ENCODE results near the gene AHNAK.

AHNAK gene

DNA sequence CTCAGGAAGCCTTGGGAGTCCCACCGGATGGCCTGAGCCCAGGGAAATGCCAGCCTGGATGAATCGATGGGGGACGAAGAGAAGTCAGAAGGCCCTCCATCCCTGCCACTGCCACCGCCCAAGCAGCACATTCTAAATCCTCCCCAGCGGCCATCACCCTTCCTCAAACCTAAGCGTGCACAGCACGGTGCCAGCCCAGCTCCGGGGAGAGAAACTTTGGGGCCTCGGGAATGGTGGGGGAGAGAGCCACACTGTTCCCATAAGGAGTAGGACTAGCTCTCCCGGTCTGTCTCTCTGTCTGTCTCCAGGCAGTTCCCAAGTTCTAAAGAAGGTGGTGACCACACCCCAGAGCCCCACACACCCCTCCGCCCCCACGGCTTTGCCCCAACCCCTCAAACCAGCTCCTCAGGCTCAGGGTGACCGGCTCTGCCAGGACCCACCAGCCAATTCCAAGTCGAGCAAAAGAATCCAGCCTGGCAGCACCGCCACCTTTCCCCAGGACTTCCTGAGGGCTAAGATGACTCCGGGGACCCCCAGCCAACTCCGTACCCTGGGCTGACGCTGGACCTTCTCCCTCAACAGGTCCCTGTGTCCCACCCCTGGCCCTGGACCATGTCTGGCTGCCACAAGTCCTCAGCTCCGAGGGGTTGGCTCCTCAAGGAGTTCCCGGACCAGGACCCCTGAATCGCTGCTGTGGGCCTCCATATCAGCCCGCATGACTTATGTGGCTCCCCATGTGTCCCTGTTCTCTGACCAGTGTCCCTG, 2.7 kb downstream of the AHNAK start:
- TF ChIP-seq TAF1 (IDR thresholded peaks at IDR 0.05; ENCODE audit: borderline replicate concordance, insufficient read depth, low read length) (no peak), POLR2AphosphoS5 (IDR thresholded peaks at IDR 0.05; ENCODE audit: low read depth, low read length) (no peak), REST (IDR thresholded peaks at IDR 0.05; ENCODE audit: insufficient read depth in 1 of 2, low read depth in 2 of 2, low read length in 2 of 2) (no peak), FOXP2 (optimal IDR thresholded peaks at IDR 0.05; ENCODE audit: borderline replicate concordance, extremely low read depth, extremely low read length, insufficient read depth) (no peak), SIN3A (IDR thresholded peaks at IDR 0.05; ENCODE audit: borderline replicate concordance, insufficient read depth, low read length) (no peak)

DNA sequence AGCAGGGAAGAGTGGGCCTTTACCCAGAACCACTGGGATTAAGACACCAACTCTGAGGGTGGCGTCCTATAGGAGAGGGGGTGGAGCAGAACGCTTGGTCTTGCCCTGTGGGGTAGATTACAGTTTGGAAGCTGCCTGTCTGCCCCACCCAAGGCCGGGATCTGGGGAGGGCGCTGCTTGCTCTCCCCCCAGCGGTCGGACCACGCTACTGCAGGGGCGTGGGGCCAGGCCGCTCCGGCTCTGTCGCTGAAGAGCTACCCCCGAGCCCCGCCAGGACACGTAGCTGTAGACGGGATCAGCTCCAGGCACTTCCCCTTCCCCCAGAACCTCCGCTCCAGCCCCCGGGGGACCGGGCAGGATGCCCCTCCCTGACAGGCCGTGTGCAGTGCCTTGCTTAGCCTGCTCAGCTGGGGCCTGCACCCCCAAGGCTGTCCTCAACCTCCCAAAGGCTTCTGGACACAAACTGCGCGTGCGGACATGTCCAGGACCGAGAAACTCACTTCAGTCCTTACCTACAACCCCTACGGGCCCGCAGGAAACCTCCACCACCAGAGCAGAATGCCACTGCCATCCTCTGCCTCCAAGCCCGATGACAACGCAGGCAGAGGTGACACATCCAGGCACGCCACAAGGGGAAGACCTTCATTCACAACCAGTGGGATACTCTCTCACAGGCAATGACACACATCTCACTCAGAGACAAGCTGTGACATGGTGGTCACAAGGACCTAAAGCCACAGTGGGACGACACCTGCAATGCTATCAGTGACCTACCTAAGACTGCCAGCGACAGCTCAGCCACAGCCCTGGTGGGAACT, 3.6 kb downstream of the AHNAK start:
- TF ChIP-seq FOXP2 (optimal IDR thresholded peaks at IDR 0.05; ENCODE audit: borderline replicate concordance, extremely low read depth, extremely low read length, insufficient read depth) (no peak), SIN3A (IDR thresholded peaks at IDR 0.05; ENCODE audit: borderline replicate concordance, insufficient read depth, low read length) (peak; percentile 77; the same call in 1 of the 2 replicates), TAF1 (IDR thresholded peaks at IDR 0.05; ENCODE audit: borderline replicate concordance, insufficient read depth, low read length) (peak; percentile 66; the same call in 1 of the 2 replicates), POLR2AphosphoS5 (IDR thresholded peaks at IDR 0.05; ENCODE audit: low read depth, low read length) (peak; percentile 54; the same call in 1 of the 2 replicates), REST (IDR thresholded peaks at IDR 0.05; ENCODE audit: insufficient read depth in 1 of 2, low read depth in 2 of 2, low read length in 2 of 2) (peak in 1 of 2 experiments; percentile 60; a peak in 1 of 4 replicates)

- no peak for TF ChIP-seq FOXP2 (optimal IDR thresholded peaks at IDR 0.05; ENCODE audit: borderline replicate concordance, extremely low read depth, extremely low read length, insufficient read depth)
- TF ChIP-seq SIN3A (IDR thresholded peaks at IDR 0.05; ENCODE audit: borderline replicate concordance, insufficient read depth, low read length): no peak
- TF ChIP-seq TAF1 (IDR thresholded peaks at IDR 0.05; ENCODE audit: borderline replicate concordance, insufficient read depth, low read length): no peak
Observed at GRCh38 chr11:62542111-62542745, 4.4 kb downstream of the AHNAK start.

DNA sequence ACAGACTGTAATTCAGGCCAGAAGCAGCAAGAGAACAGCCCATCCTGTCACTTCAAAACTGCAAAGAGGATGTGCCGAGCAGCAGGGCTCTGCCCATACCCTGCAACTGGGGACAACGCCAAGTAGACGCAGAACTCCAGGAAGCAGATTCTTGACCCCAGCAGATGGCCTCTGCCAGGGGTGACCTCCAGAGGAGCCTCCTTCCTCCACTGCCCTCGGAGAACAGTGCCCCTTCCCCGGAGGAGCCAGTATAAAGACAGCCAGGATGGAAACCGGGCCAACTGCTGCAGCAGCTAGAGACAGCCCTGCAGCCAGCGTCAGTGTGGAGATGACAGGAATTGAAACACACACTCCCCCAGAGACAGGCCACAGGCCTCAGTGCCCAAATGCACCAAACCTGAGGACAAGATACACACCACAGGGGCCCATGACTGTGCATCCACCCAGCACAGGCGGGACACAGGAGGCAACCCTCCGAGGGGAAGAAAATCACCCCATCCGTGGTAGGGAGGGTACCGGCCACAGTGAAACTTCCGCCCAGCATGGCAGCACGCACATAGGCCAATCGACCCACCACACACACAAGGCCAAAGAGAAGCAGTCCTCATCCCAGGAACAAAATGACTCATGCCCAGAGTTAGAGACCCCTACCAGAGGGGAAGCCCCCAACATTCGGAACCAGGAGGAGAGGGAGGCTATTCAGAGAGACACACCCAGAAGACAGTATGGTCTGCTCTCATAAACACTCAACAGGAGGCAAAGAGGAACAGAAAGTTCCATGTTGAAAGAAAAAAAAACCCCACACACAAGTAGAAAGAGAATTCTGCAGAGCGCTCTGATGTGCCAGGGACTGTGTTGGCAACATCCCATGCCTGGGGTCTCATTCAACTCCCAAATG, 5.6 kb downstream of the AHNAK start:
- TF ChIP-seq POLR2AphosphoS5 (IDR thresholded peaks at IDR 0.05; ENCODE audit: low read depth, low read length) (peak; percentile 13; the same call in 1 of the 2 replicates), TAF1 (IDR thresholded peaks at IDR 0.05; ENCODE audit: borderline replicate concordance, insufficient read depth, low read length) (no peak)

- TF ChIP-seq POLR2AphosphoS5 (IDR thresholded peaks at IDR 0.05; ENCODE audit: low read depth, low read length) (no peak), REST (IDR thresholded peaks at IDR 0.05; ENCODE audit: insufficient read depth in 1 of 2, low read depth in 2 of 2, low read length in 2 of 2) (no peak), FOXP2 (optimal IDR thresholded peaks at IDR 0.05; ENCODE audit: borderline replicate concordance, extremely low read depth, extremely low read length, insufficient read depth) (no peak), SIN3A (IDR thresholded peaks at IDR 0.05; ENCODE audit: borderline replicate concordance, insufficient read depth, low read length) (no peak), TAF1 (IDR thresholded peaks at IDR 0.05; ENCODE audit: borderline replicate concordance, insufficient read depth, low read length) (no peak)
Observed at GRCh38 chr11:62539238-62539925, 7.2 kb downstream of the AHNAK start.
